WTC11 (cell line): ENCODE data around the gene OR2V2.

Experiments used
- ATF2 ChIP-seq: sonication (generic); formaldehyde crosslinking; IDR thresholded peaks from 2 replicates; pipeline ENCODE4 v1.8.1; 2022; ENCODE audit warnings: low read depth, missing genetic modification reagents, borderline replicate concordance
- ATF3 ChIP-seq: sonication (generic); formaldehyde crosslinking; conservative IDR thresholded peaks from 2 replicates; pipeline ENCODE4 v1.8.1; 2022; ENCODE audit warnings: mild to moderate bottlenecking, missing genetic modification reagents
- CBFB ChIP-seq: sonication (generic); formaldehyde crosslinking; IDR thresholded peaks from 2 replicates; pipeline ENCODE4 v1.8.1; 2022; ENCODE audit warnings: mild to moderate bottlenecking, low read depth, missing genetic modification reagents
- CTCF ChIP-seq: fragments of 200-600 bp; IDR thresholded peaks from 2 replicates; pipeline ENCODE4 v1.8.0; 2022; ENCODE audit warnings: antibody characterized with exemption
- ELF4 ChIP-seq: sonication (generic); formaldehyde crosslinking; IDR thresholded peaks from 2 replicates; pipeline ENCODE4 v1.8.1; 2022; ENCODE audit warnings: low read depth, mild to moderate bottlenecking, moderate library complexity, missing genetic modification reagents
- HMGXB4 ChIP-seq: sonication (generic); formaldehyde crosslinking; IDR thresholded peaks from 2 replicates; pipeline ENCODE4 v1.8.1; 2023; ENCODE audit warnings: mild to moderate bottlenecking, moderate library complexity, missing genetic modification reagents
- NFE2L1 ChIP-seq: sonication (generic); formaldehyde crosslinking; IDR thresholded peaks from 2 replicates; pipeline ENCODE4 v1.8.1; 2023; ENCODE audit warnings: missing genetic modification reagents
- NFYB ChIP-seq: sonication (generic); formaldehyde crosslinking; conservative IDR thresholded peaks from 2 replicates; pipeline ENCODE4 v1.8.0; 2022; ENCODE audit warnings: low read depth, missing genetic modification reagents
- STAT6 ChIP-seq: sonication (generic); formaldehyde crosslinking; conservative IDR thresholded peaks from 2 replicates; pipeline ENCODE4 v1.8.1; 2023; ENCODE audit warnings: mild to moderate bottlenecking, low read depth, missing genetic modification reagents, moderate library complexity
- ZNF121 ChIP-seq: sonication (generic); formaldehyde crosslinking; IDR thresholded peaks from 2 replicates; pipeline ENCODE4 v1.8.0; 2023; ENCODE audit warnings: missing genetic modification reagents
- ZNF232 ChIP-seq: sonication (generic); formaldehyde crosslinking; IDR thresholded peaks from 2 replicates; pipeline ENCODE4 v1.8.0; 2022; ENCODE audit warnings: mild to moderate bottlenecking, missing genetic modification reagents
- ZNF423 ChIP-seq: fragments of 250-450 bp; sonication (Bioruptor Pico); IDR thresholded peaks from 2 replicates; pipeline ENCODE4 v2.1.2; 2022; ENCODE audit warnings: mild to moderate bottlenecking, moderate library complexity

- TF ChIP-seq ATF3 (CRISPR knock-in tag) (no peak), ELF4 (CRISPR knock-in tag) (no peak), ZNF232 (CRISPR knock-in tag) (no peak), HMGXB4 (CRISPR knock-in tag) (peak; percentile 96), STAT6 (no peak), CBFB (CRISPR knock-in tag) (no peak), ATF2 (CRISPR knock-in tag) (no peak), NFE2L1 (peak; percentile 24; the same call in 1 of the 2 replicates), CTCF (no peak), NFYB (CRISPR knock-in tag) (no peak), ZNF121 (CRISPR knock-in tag) (no peak; the same call in 1 of the 2 replicates), ZNF423 (CRISPR knock-in tag) (no peak)
Observed at GRCh38 chr5:181173420-181174342, 26.3 kb downstream of the OR2V2 start.
